K562 (cell line): ENCODE measurements around the gene SNUPN. TPM values are rescaled to one million over a fixed set of nuclear protein-coding genes. Genes with fewer than 3 reads are reported as not detected.

Source experiments
- EHMT2 ChIP-seq: fragments of 450-650 bp; IDR thresholded peaks from 2 replicates; pipeline ENCODE4 v1.6.1; 2018; ENCODE audit warnings: antibody characterized with exemption
- HLTF ChIP-seq: fragments of 450-650 bp; IDR thresholded peaks from 2 replicates; pipeline ENCODE4 v1.6.1; 2016
- HMGN3 ChIP-seq: IDR thresholded peaks from 2 replicates; pipeline ENCODE4 v1.6.1; 2011; ENCODE audit warnings: borderline replicate concordance, low read depth, mild to moderate bottlenecking, mixed read lengths, low read length; ENCODE audit not compliant: insufficient read length; ENCODE audit errors: extremely low read depth
- IRF2 ChIP-seq: sonication (generic); formaldehyde crosslinking; IDR thresholded peaks from 2 replicates; pipeline ENCODE4 v1.8.1; 2022; ENCODE audit warnings: mild to moderate bottlenecking, missing genetic modification reagents
- KLF6 ChIP-seq: fragments of 250-450 bp; sonication (Bioruptor Pico); IDR thresholded peaks from 2 replicates; pipeline ENCODE4 v1.4.0; 2020; ENCODE audit warnings: mild to moderate bottlenecking, moderate library complexity, borderline replicate concordance
- NFYB ChIP-seq: IDR thresholded peaks from 2 replicates; pipeline ENCODE4 v1.6.1; 2011; ENCODE audit warnings: mild to moderate bottlenecking, moderate library complexity; ENCODE audit not compliant: insufficient read length; ENCODE audit errors: extremely low read depth
- OTX1 ChIP-seq: fragments of 450-650 bp; formaldehyde crosslinking; IDR thresholded peaks from 2 replicates; pipeline ENCODE4 v1.4.0; 2022; ENCODE audit warnings: mild to moderate bottlenecking
- PHB2 ChIP-seq: fragments of 450-650 bp; IDR thresholded peaks from 2 replicates; pipeline ENCODE4 v1.6.1; 2017; ENCODE audit warnings: low read depth
- ZMIZ1 ChIP-seq, 2 experiments: fragments of 150-350 bp in 1 of 2; IDR thresholded peaks; 2 replicates each; pipeline ENCODE4 v1.6.1; 2012 to 2016; ENCODE audit warnings: low read depth in 2 of 2, low read length in 2 of 2, mild to moderate bottlenecking in 1 of 2, moderate library complexity in 1 of 2
- ZNF197 ChIP-seq: fragments of 200-800 bp; sonication (Bioruptor generic); IDR thresholded peaks from 2 replicates; pipeline ENCODE4 v1.6.1; 2016; ENCODE audit warnings: low read depth, missing genetic modification characterization, missing compliant biosample characterization
- ZNF695 ChIP-seq: fragments of 450-650 bp; formaldehyde crosslinking; IDR thresholded peaks from 2 replicates; pipeline ENCODE4 v1.4.0; 2020; ENCODE audit warnings: mild to moderate bottlenecking, moderate library complexity
- polyA plus RNA-seq, 8 experiments: library from polyadenylated mRNA; depleted of rRNA in 4 of 8; stranded (reverse) in 5 of 8; unstranded in 3 of 8; fragments of >200 nt; fragmentation: Nextera tagmentation in 2 of 8; fragmentation: Illumina TruSeq in 1 of 8; extraction: Ambion mirVana in 2 of 8; extraction: Trizol in 1 of 8; gene quantifications; 2 replicates each; pipeline versions ENCODE4 v1.2.1 to v1.2.3, GENCODE V29; 2011 to 2014; ENCODE audit warnings: inconsistent platforms in 1 of 8, missing spikeins in 1 of 8
- total RNA-seq, 7 experiments: library from RNA; depleted of rRNA in 6 of 7; stranded (reverse); fragments of >200 nt in 6 of 7; fragmentation: Illumina TruSeq in 2 of 7; extraction: Trizol in 2 of 7; gene quantifications; 2 replicates each; pipeline versions ENCODE4 v1.2.1 to v1.2.3, GENCODE V29; 2011 to 2021; ENCODE audit warnings: low replicate concordance in 1 of 7
- TF ChIP-seq, protein P1 (sequence below): fragments of 450-650 bp; formaldehyde crosslinking; IDR thresholded peaks from 2 replicates; pipeline ENCODE4 v1.4.0; 2020; ENCODE audit warnings: mild to moderate bottlenecking, mixed read lengths

The SNUPN gene
- total and polyA plus RNA-seq, 9 of the 15 experiments (the other 6 are each of a cell fraction or from before 2014, with no cell fraction given) = 32.2 to 78.3 (median 40.0) TPM

- TF ChIP-seq ZMIZ1 (IDR thresholded peaks at IDR 0.05; ENCODE audit: low read depth in 2 of 2, low read length in 2 of 2) = no peak
- TF ChIP-seq ZNF197 (CRISPR knock-in tag) = no peak
- TF ChIP-seq PHB2 = no peak
- no peak for TF ChIP-seq KLF6 (CRISPR knock-in tag)
- no peak for TF ChIP-seq IRF2 (CRISPR knock-in tag)
- TF ChIP-seq, protein P1, sequence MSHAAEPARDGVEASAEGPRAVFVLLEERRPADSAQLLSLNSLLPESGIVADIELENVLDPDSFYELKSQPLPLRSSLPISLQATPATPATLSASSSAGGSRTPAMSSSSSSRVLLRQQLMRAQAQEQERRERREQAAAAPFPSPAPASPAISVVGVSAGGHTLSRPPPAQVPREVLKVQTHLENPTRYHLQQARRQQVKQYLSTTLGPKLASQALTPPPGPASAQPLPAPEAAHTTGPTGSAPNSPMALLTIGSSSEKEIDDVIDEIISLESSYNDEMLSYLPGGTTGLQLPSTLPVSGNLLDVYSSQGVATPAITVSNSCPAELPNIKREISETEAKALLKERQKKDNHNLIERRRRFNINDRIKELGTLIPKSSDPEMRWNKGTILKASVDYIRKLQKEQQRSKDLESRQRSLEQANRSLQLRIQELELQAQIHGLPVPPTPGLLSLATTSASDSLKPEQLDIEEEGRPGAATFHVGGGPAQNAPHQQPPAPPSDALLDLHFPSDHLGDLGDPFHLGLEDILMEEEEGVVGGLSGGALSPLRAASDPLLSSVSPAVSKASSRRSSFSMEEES = no peak
- no peak for TF ChIP-seq HLTF
- no peak for TF ChIP-seq ZNF695 (CRISPR knock-in tag)
- TF ChIP-seq OTX1 = no peak
- TF ChIP-seq NFYB = no peak
- no peak for TF ChIP-seq EHMT2
- TF ChIP-seq HMGN3 = no peak
These were observed 30.4 kb upstream of the SNUPN start (continued) for GRCh38 chr15:75655931-75656330.
